Suppressor macrophage (primary cell): ENCODE data around the gene TNRC6C.

Experiments used
- DNase-seq, 4 experiments: peaks; one replicate each; pipeline ENCODE4 v3.0.0-alpha.2; 2020 to 2022
- total RNA-seq, 17 experiments: gene quantifications; one replicate each; lab custom pipeline; 2026; ENCODE audit warnings: mixed read lengths in 6 of 17, inconsistent platforms in 3 of 17; lab: John Stamatoyannopoulos, UW

TNRC6C gene
- total RNA-seq: 1.5 to 12.0 (median 5.5) reads per million in 17 experiments

- peak; percentile 99 to 100 (median 100) for DNase-seq
Observed at GRCh38 chr17:77957857-77958715, at the start of gene TNRC6C. TNRC6C (plus strand) TSS chr17:77958703; CDS start chr17:78004207, 45,504 bp downstream.

- no peak for DNase-seq
Observed at GRCh38 chr17:77909236-77909635, 49.3 kb upstream of the TNRC6C start.

GRCh38 chr17:77909816-77910215 is 48.7 kb upstream of the TNRC6C start:
- no peak for DNase-seq

- no peak for DNase-seq
Observed at GRCh38 chr17:77914385-77915254, 43.9 kb upstream of the TNRC6C start.

- no peak for DNase-seq
Observed at GRCh38 chr17:77915594-77916021, 42.9 kb upstream of the TNRC6C start.

GRCh38 chr17:77916264-77916663 is 42.2 kb upstream of the TNRC6C start:
- no peak for DNase-seq

GRCh38 chr17:77916703-77917481 is 41.6 kb upstream of the TNRC6C start:
- peak; percentile 86 to 96 (median 91) for DNase-seq

GRCh38 chr17:77919276-77919675 is 39.2 kb upstream of the TNRC6C start:
- no peak for DNase-seq

GRCh38 chr17:77923135-77923534 is 35.4 kb upstream of the TNRC6C start:
- DNase-seq: no peak

- no peak for DNase-seq
Observed at GRCh38 chr17:77923776-77924513, 34.6 kb upstream of the TNRC6C start.

- DNase-seq: no peak
Observed at GRCh38 chr17:77924757-77925336, 33.7 kb upstream of the TNRC6C start.

GRCh38 chr17:77925831-77926543 is 32.5 kb upstream of the TNRC6C start:
- no peak for DNase-seq

- no peak for DNase-seq
Observed at GRCh38 chr17:77926981-77927380, 31.5 kb upstream of the TNRC6C start.

GRCh38 chr17:77927777-77928518 is 30.6 kb upstream of the TNRC6C start:
- DNase-seq: no peak

- no peak for DNase-seq
Observed at GRCh38 chr17:77928519-77929179, 29.9 kb upstream of the TNRC6C start.

- DNase-seq: no peak
Observed at GRCh38 chr17:77929180-77929564, 29.3 kb upstream of the TNRC6C start.

GRCh38 chr17:77929871-77930436 is 28.5 kb upstream of the TNRC6C start:
- DNase-seq: no peak

GRCh38 chr17:77930780-77931768 is 27.4 kb upstream of the TNRC6C start:
- DNase-seq: no peak
